Measurements from ENCODE around the gene MSRB3. TPM values are rescaled to one million over a fixed set of nuclear protein-coding genes. Genes with fewer than 3 reads are reported as not detected.

The MSRB3 gene
- total and polyA plus RNA-seq, 10 of the 15 experiments (the other 5 are each of a cell fraction or from before 2014, with no cell fraction given), result 0.07 to 2.7 (median 1.3) TPM

DNA sequence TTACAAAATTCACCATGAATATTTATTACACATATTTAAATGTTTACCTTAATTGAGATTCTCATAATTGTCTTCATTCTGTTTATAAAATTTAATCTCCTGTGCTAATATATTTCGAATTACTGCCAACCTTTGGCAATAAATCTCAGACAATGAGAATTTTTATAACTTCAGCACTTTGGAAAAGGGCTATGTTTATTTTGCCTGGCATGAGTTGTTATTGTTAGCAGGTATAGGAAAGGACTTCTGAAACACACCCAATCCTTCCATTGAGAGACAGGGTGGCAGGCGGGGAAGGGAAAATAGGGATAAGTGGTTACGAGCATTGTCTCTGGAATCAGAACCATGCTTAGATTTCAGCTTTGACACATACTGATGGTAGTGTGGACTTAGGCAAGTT is 12.1 kb upstream of the MSRB3 start:
- no peak overlapping the region for H2AFZ ChIP-seq (ENCODE audit: control insufficient read depth, low read depth, low read length)
- no peak overlapping the region for H3K4me3 ChIP-seq
- ChIA-PET SMC1A (ENCODE audit: uncharacterized antibody, unreplicated experiment) (interaction anchor here (0.8 to 1.0 kb wide), 2 partner anchors 204 to 422 kb away, joined by 4 read pairs; no protein-coding TSS in a partner anchor), RAD21 (ENCODE audit: unreplicated experiment) (no interaction called here), CTCF (no interaction called here), POLR2A (no interaction called here)
- H3K4me1 ChIP-seq (ENCODE audit: control insufficient read depth, insufficient read depth, low read length), result no peaks in the 10 kb centered on the region
- H3K27me3 ChIP-seq (replicated peaks in 1 of 2; ENCODE audit: control insufficient read depth in 2 of 2, insufficient read depth in 2 of 2, low read length in 1 of 2), result no peaks in the 10 kb centered on the region
- no peak overlapping the region for H3K27ac ChIP-seq (ENCODE audit: control insufficient read depth, insufficient read depth)
- DNase-seq (ENCODE audit: low read depth, low spot score) (no peak), ATAC-seq (no peak), FAIRE-seq (no peak)
- H3K9me3 ChIP-seq (replicated peaks; ENCODE audit: control insufficient read depth, insufficient read depth, low read length), result no peaks in the 10 kb centered on the region
- H3K79me2 ChIP-seq (ENCODE audit: control insufficient read depth, insufficient read depth, low read length), result no peaks in the 10 kb centered on the region
- no peak overlapping the region for H3K4me2 ChIP-seq (ENCODE audit: control insufficient read depth, insufficient read depth)
- H4K20me1 ChIP-seq (ENCODE audit: control insufficient read depth, insufficient read depth), result no peaks in the 10 kb centered on the region
- no peaks in the 10 kb centered on the region for H3K36me3 ChIP-seq (ENCODE audit: control insufficient read depth in 2 of 2, insufficient read depth in 2 of 2, low read length in 1 of 2)
- no TSS peak for BruUV-seq (replicated peaks)
- no peak overlapping the region for H3K9ac ChIP-seq (ENCODE audit: control insufficient read depth, insufficient read depth, low read length)
- in situ Hi-C loops (cut with MboI) (no loop called here), intact Hi-C loops (cut with micrococcal nuclease; ENCODE audit: unreplicated experiment) (no loop called here)
- TF ChIP-seq NFYB (IDR thresholded peaks at IDR 0.05; ENCODE audit: insufficient read depth, low read depth, low read length), result no peak
- TF ChIP-seq, protein P1, sequence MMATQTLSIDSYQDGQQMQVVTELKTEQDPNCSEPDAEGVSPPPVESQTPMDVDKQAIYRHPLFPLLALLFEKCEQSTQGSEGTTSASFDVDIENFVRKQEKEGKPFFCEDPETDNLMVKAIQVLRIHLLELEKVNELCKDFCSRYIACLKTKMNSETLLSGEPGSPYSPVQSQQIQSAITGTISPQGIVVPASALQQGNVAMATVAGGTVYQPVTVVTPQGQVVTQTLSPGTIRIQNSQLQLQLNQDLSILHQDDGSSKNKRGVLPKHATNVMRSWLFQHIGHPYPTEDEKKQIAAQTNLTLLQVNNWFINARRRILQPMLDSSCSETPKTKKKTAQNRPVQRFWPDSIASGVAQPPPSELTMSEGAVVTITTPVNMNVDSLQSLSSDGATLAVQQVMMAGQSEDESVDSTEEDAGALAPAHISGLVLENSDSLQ (IDR thresholded peaks at IDR 0.05), result no peak
- no peak for TF ChIP-seq HDAC2 (IDR thresholded peaks at IDR 0.05)
- 49% methylated on average over 3 of the region's 3 CpGs for WGBS (ENCODE audit: insufficient coverage, insufficient replicate concordance, low lambda C conversion rate, missing lambda C conversion rate)

DNA sequence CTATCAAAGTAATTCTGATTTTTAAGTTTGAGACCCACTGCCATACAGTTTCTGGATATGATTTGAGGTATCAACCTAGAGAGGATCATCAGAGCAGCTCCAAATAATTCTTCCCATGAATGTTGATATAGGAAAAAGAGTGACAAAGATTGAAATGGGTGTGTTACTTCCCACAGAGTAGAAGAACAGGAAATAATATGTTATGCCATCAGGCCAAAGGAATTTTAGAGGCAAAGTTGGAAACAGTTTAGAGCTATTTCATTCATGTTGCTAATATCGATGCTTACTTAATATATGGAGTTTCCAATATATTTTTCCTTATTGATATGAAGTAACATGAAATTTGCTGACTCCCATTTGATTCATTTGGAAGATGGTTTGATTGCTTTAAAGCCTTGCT is 8.9 kb upstream of the MSRB3 start:
- Histone ChIP-seq H3K4me3 (no peak overlapping the region), H3K27me3 (replicated peaks in 1 of 2; ENCODE audit: control insufficient read depth in 2 of 2, insufficient read depth in 2 of 2, low read length in 1 of 2) (no peaks in the 10 kb centered on the region), H4K20me1 (ENCODE audit: control insufficient read depth, insufficient read depth) (no peaks in the 10 kb centered on the region), H3K36me3 (ENCODE audit: control insufficient read depth in 2 of 2, insufficient read depth in 2 of 2, low read length in 1 of 2) (no peaks in the 10 kb centered on the region), H3K9me3 (replicated peaks; ENCODE audit: control insufficient read depth, insufficient read depth, low read length) (no peaks in the 10 kb centered on the region), H2AFZ (ENCODE audit: control insufficient read depth, low read depth, low read length) (no peak overlapping the region), H3K9ac (ENCODE audit: control insufficient read depth, insufficient read depth, low read length) (no peak overlapping the region), H3K4me2 (ENCODE audit: control insufficient read depth, insufficient read depth) (no peak overlapping the region), H3K27ac (ENCODE audit: control insufficient read depth, insufficient read depth) (no peak overlapping the region), H3K4me1 (ENCODE audit: control insufficient read depth, insufficient read depth, low read length) (no peaks in the 10 kb centered on the region), H3K79me2 (ENCODE audit: control insufficient read depth, insufficient read depth, low read length) (no peaks in the 10 kb centered on the region)
- ChIA-PET POLR2A (no interaction called here), SMC1A (ENCODE audit: uncharacterized antibody, unreplicated experiment) (no interaction called here), CTCF (no interaction called here), RAD21 (ENCODE audit: unreplicated experiment) (interaction anchor here (1.1 kb wide), 1 partner anchor 10 kb away, joined by 3 read pairs; no protein-coding TSS in a partner anchor)
- no peak for TF ChIP-seq ATF3 (IDR thresholded peaks at IDR 0.05; ENCODE audit: borderline replicate concordance, extremely low read depth, low read depth, low read length)
- WGBS (ENCODE audit: insufficient coverage, insufficient replicate concordance, low lambda C conversion rate, missing lambda C conversion rate), result 24% methylated on average over 1 of the region's 1 CpG
- ATAC-seq (no peak), DNase-seq (ENCODE audit: low read depth, low spot score) (no peak), FAIRE-seq (no peak)
- BruUV-seq (replicated peaks), result no TSS peak
- intact Hi-C loops (cut with micrococcal nuclease; ENCODE audit: unreplicated experiment), result no loop called here
- in situ Hi-C loops (cut with MboI), result no loop called here

Data from GM12878 (cell line).